ENCODE measurements around the gene RBP5.

The RBP5 gene

GRCh38 chr12:7073946-7074345, 54.7 kb downstream of the RBP5 start:
- no peak for DNase-seq (ENCODE audit: low read depth)
